Suppressor macrophage treated with lipopolysaccharide for 4 hours (primary cell): ENCODE measurements around the gene TMPRSS11D.

Source experiments
- DNase-seq: peaks from one replicate; pipeline ENCODE4 v3.0.0-alpha.2; 2020

Gene TMPRSS11D

DNA sequence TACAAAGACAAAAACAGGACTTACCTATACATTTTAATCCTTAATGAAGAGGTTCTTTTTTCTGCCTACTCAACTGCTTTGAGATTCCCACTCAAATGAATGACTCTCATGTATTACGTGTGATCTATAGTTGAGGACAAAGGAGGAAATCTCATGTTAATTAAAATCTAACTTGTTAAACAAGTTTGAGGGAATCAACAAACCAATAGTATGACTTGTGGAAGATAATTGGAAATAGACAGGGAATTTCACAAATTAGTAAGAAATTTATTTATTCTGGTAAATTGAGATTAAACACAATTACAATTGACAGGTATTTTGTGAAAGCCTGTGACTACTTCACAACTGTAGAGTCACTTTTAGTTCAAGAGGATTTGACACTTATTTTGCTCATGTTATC, at the start of gene TMPRSS11D:
Gene TMPRSS11D, minus strand, starts transcription at position 101 of the 400 bp plus-strand sequence. Its CDS starts 69 bp downstream, at position 32.
- no peak for DNase-seq

- no peak for DNase-seq
These were observed 49.2 kb upstream of the TMPRSS11D start for GRCh38 chr4:67933038-67933437.

DNA sequence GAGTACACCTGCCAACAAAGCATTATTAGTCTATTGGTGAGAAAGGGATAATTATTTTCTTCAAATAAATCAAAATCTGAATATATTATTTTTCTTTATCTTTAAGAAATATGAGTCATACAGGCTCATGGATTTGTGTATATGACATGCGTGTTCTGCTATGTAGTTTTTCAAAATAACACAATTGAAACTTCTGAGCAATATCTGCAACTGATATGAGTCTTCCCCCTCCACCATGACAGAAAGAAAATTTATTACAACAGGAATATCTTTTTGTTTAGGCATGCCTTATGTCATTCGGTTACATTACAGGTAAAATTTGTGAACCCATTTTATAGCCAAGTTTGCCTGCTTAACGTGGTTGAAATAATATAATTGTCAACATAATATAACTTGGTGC, 47.5 kb upstream of the TMPRSS11D start:
- no peak for DNase-seq

GRCh38 chr4:67929426-67929825, 45.6 kb upstream of the TMPRSS11D start:
- DNase-seq, result no peak

DNA sequence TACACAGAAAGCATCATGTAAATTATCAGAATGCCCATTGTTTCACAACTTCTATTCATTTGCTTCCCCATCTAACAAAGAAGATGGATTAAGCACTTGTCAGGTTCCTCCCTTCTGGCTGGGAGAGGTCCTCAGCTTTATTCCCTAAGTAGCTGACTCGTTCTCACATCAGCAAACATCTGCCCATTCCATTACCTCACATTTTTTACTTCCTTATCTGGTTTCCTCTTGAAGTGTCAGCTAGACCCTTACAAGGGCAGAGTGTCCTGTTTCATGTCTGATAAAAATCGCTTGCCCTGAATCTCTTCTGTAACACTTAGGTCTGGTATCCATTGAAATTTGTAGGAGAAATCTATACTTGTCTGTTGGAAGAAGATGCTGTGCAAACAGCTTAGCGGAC, 44.7 kb upstream of the TMPRSS11D start:
- peak; percentile 33 for DNase-seq

DNA sequence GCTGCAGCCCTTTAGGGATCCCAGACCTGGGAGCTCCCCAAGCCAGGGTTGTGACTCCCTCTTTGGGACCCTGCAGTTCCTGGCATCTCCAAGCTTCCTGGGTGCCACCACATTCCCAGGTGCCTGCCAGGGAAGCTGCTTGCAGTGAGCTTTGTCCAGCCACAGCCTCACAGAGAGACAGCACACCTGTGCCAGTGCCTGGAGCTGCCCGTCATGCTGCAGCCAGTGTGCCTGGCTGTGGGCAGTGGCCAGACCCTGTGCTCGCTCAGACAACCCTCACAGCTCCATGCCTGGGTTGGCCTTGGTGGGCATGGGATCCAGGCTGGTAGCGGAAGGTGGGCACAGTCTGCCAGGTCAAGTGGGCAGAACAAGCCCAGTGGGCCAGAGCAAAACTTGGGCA, 43.4 kb upstream of the TMPRSS11D start:
- no peak for DNase-seq

- no peak for DNase-seq
These were observed 42.7 kb upstream of the TMPRSS11D start for GRCh38 chr4:67926485-67926884.

DNA sequence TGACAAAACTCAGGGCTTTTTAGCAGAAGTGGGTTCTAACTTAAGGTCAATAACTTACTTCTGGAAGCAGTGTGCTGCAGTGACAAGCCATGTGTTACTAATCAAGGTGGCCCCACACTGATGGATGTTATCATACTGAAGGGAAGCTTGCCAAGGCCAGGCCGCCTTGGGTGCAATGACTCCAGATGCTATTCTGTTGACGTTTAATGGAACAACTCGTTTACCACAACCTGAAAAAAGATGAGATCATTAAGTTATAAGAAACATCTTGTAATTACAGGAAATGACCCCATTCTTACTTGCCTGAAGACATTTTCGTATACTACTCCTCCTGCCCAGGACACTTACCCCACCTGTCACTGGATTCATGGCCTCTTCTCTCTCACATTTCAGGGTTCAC, 38.9 kb upstream of the TMPRSS11D start:
- DNase-seq, result no peak

DNA sequence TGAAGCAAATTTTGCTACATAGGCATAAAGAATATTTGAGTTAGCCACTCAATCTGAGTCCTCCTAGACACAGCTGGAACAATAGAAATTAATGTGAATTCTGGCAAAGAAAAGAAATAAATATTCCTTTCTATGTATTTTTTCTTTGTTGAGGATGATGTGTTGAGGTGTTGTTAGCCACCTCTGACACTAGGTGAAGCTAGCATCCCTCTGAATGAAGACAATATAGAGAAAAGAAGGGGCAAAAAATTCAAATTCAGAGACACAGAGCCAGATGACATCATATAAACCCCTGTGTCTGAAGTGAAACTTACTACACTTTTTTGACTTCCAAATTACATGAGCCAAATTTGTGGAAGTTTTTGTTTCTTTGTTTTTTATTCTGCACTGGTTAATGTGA, 34.6 kb upstream of the TMPRSS11D start:
- DNase-seq, result no peak

- no peak for DNase-seq
These were observed 31.7 kb upstream of the TMPRSS11D start for GRCh38 chr4:67915400-67915966.

GRCh38 chr4:67912080-67912479, 28.3 kb upstream of the TMPRSS11D start:
- DNase-seq, result no peak

- DNase-seq, result no peak
These were observed 27.8 kb upstream of the TMPRSS11D start for GRCh38 chr4:67911638-67912037.

DNA sequence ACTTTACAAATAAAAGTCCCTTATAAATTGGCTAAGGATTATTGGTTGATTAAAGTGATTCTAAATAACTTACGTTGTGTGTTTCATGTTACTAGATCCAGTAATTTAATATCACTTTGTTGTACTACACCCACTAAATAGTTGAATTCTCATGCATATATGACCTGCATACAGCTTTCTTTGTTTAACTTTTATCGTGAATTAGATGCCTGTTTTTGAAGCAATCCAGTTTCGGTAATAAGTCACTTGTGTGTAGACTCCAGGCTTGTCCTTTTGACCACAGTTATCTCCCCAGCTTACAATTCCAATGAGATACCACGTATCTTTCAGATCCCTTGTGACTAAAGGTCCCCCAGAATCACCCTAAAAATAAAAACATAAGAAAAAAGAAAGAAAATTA, 27.3 kb upstream of the TMPRSS11D start:
- DNase-seq, result no peak

- DNase-seq, result no peak
These were observed 26.7 kb upstream of the TMPRSS11D start for GRCh38 chr4:67910585-67910905.

DNA sequence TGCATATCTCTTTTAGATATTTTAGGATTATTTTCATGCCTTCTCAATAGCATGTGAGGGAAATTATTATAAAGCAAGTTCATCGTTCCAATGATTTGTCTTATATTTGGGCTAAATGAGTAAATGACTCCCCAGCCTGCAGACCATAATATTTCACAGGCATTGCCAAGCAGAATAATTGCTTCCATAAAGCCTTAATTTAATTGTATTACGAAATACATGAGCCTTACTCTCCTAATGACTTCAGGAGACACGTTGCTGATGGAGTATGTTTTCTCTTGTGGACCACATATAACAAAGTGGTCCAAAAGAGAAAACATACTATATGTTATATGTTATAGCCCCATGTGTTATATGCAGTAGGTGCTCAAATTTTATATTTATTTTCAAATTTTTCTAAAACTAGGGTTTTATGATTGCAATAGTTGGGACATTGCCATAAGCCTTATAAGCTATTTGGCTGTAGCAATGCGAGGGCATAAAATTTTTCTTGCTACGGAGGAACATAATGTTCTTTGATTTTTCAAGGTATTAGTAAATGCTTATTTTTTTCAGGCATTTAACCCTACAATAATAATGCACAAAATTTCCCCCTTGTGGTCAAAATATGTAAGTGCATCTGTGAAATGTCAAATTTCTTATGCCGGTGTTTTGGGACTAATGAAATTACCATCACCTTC, 26.2 kb upstream of the TMPRSS11D start:
- DNase-seq, result peak; percentile 52

- DNase-seq, result no peak
These were observed 23.8 kb upstream of the TMPRSS11D start for GRCh38 chr4:67907650-67908049.

DNA sequence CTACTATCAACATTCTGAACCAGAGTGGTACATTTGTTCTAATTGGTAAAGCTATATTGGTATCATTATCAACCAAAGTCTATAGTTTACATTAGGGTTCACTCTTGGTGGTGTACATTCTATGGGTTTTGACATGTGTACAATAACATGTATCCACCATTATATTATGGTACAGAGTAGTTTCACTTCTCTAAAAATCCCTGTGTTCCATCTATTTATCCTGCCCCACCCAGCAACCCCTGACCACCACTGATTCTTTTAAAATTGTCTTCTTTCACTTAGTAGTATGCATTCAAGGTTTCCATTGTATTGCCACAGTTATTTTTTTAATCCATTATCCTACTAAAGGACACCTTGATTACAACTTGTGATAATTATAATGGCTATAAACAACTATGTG, 15.3 kb upstream of the TMPRSS11D start:
- peak; percentile 28 for DNase-seq

DNA sequence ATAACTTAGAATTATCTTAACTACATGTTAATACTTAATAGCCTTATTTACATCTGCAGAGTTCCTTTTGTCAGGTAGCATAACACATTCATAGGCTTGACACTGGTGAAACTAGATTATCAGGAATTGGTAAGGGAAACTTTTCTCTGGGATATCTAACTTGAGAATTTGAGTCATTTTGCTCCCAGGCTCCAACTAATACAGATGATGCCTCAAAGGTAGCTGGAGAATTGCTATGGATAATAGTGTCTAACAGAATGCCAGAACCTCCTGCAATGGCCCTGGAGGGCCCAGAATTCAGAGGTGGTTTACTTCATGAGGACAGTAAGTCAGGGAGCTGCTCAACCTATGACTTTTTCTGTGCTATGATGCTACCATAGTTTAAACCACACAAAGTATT, 13.9 kb upstream of the TMPRSS11D start:
- no peak for DNase-seq

GRCh38 chr4:67896421-67897065, 12.7 kb upstream of the TMPRSS11D start:
- no peak for DNase-seq

- DNase-seq, result peak; percentile 9
These were observed 10.9 kb upstream of the TMPRSS11D start for GRCh38 chr4:67894659-67895058.

GRCh38 chr4:67892905-67893304, 9.1 kb upstream of the TMPRSS11D start:
- no peak for DNase-seq

DNA sequence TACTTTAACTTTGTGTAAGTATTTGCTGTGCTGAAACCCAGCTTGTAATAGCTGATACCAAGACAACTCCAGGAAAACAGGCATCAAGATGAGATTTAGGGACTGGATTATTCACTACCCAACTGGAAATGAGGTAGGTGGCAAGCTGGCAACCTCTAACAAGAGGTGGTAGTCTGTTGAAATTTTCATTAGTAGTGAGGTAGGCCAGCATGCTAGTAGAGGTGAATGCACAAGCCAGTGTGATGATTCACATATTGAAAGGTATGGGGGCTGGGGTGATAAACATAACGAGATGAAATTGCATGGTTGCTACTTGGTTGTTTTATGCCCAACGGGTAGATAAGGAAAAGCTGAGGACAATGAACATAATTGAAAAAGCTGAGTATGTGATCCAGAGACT, 8.5 kb upstream of the TMPRSS11D start:
- DNase-seq, result no peak

GRCh38 chr4:67891645-67892044, 7.8 kb upstream of the TMPRSS11D start:
- DNase-seq, result no peak

DNA sequence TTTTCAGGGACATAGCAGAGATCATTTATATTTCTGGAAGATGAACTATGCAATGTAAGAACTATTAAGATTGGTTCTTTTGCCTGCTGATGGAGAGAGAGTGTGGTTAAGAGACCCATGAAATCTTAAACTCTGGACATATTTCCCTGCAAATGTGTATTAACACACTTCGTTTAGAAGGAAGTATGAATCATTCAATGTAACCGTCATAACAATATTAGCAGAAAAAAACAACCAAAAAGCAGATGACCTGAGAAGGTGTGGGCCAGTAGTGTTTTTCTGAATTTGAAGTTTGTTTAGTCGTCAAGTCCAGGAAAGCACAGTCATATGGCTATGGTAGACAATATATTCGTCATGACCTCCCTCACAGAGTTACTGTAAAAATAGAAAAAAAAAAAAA, 2.5 kb upstream of the TMPRSS11D start:
- DNase-seq, result peak; percentile 40

GRCh38 chr4:67885762-67886161, 2.0 kb upstream of the TMPRSS11D start:
- peak; percentile 83 for DNase-seq
